GM19397 (cell line): ENCODE measurements around the gene NOL6.
"Not testable (repeated sequence)": the region's sequence is repeated elsewhere in the genome, so short reads cannot be mapped to it uniquely, and the experiment has no call there.

Source experiments
- ATAC-seq: cut with Tn5 transposase; IDR thresholded peaks from one replicate; pipeline ENCODE4 v1.9.1; 2021; ENCODE audit warnings: mild to moderate bottlenecking, moderate library complexity; ENCODE audit not compliant: unreplicated experiment

Gene NOL6

GRCh38 chr9:33472881-33473615 lies 676 bp downstream of the NOL6 start:
- no peak for ATAC-seq

- no peak for ATAC-seq
Observed at GRCh38 chr9:33472171-33472880, 1.4 kb downstream of the NOL6 start.

GRCh38 chr9:33471361-33471760 lies 2.4 kb downstream of the NOL6 start:
- ATAC-seq, result no peak

- no peak for ATAC-seq
Observed at GRCh38 chr9:33469891-33470290, 3.8 kb downstream of the NOL6 start.

GRCh38 chr9:33468797-33469621 lies 4.7 kb downstream of the NOL6 start:
- no peak for ATAC-seq

GRCh38 chr9:33468215-33468730 lies 5.5 kb downstream of the NOL6 start:
- no peak for ATAC-seq

GRCh38 chr9:33467526-33467925 lies 6.2 kb downstream of the NOL6 start:
- ATAC-seq, result no peak

GRCh38 chr9:33466565-33467495 lies 6.9 kb downstream of the NOL6 start:
- ATAC-seq, result no peak

- no peak for ATAC-seq
Observed at GRCh38 chr9:33465596-33466564, 7.8 kb downstream of the NOL6 start.

- no peak for ATAC-seq
Observed at GRCh38 chr9:33465096-33465495, 8.6 kb downstream of the NOL6 start.

- no peak for ATAC-seq
Observed at GRCh38 chr9:33464045-33464636, 9.6 kb downstream of the NOL6 start.

- no peak for ATAC-seq
Observed at GRCh38 chr9:33463151-33463550, 10.6 kb downstream of the NOL6 start.

- ATAC-seq, result no peak
Observed at GRCh38 chr9:33461492-33461891, 12.2 kb downstream of the NOL6 start.

GRCh38 chr9:33460854-33461253 lies 12.9 kb downstream of the NOL6 start:
- no peak for ATAC-seq

- no peak for ATAC-seq
Observed at GRCh38 chr9:33459115-33459514, 14.6 kb downstream of the NOL6 start.

GRCh38 chr9:33458444-33458843 lies 15.3 kb downstream of the NOL6 start:
- no peak for ATAC-seq

GRCh38 chr9:33455945-33456344 lies 17.8 kb downstream of the NOL6 start:
- ATAC-seq, result no peak

- not testable (repeated sequence) for ATAC-seq
Observed at GRCh38 chr9:33455456-33455855, 18.3 kb downstream of the NOL6 start.

GRCh38 chr9:33454661-33455026 lies 19.1 kb downstream of the NOL6 start:
- ATAC-seq, result not testable (repeated sequence)
